DND-41 (cell line): Measurements from ENCODE around the gene LIME1.

Source experiments
- ATAC-seq: fragments of 200-7000 bp; cut with Tn5 transposase; 3 replicates; pipeline ENCODE4 v1.9.1; 2021; ENCODE audit warnings: low read depth; ENCODE audit not compliant: insufficient read depth
- DNase-seq: peaks from one replicate; pipeline ENCODE4 v3.0.0-alpha.2; 2020
- H2AFZ ChIP-seq: 2 replicates; pipeline ENCODE4 v1.6.0; 2012; ENCODE audit warnings: low read depth, low read length
- H3K27ac ChIP-seq: 2 replicates; pipeline ENCODE4 v1.5.1; 2012; ENCODE audit warnings: low read length, inconsistent platforms
- H3K27me3 ChIP-seq: fragments of 200-600 bp; sonication (generic); 2 replicates; pipeline ENCODE4 v1.6.0; 2012; ENCODE audit warnings: low read length, mild to moderate bottlenecking, inconsistent platforms; ENCODE audit not compliant: insufficient read depth, poor library complexity
- H3K36me3 ChIP-seq: 2 replicates; pipeline ENCODE4 v1.5.1; 2012; ENCODE audit warnings: low read length, inconsistent platforms; ENCODE audit not compliant: insufficient read depth
- H3K4me1 ChIP-seq: 2 replicates; pipeline ENCODE4 v1.5.1; 2012; ENCODE audit warnings: mild to moderate bottlenecking, low read length; ENCODE audit not compliant: insufficient read depth
- H3K4me2 ChIP-seq: 2 replicates; pipeline ENCODE4 v1.6.0; 2012; ENCODE audit warnings: mild to moderate bottlenecking, moderate library complexity, low read length, inconsistent platforms; ENCODE audit not compliant: insufficient read depth
- H3K4me3 ChIP-seq, 2 experiments: fragments of 200-600 bp in 1 of 2; shearing (Covaris generic) in 1 of 2; 2 replicates each; pipeline ENCODE4 v1.5.1; 2012 to 2016; ENCODE audit warnings: inconsistent platforms in 2 of 2, low read length in 2 of 2, mild to moderate bottlenecking in 2 of 2, low read depth in 1 of 2, moderate library complexity in 1 of 2
- H3K79me2 ChIP-seq: 2 replicates; pipeline ENCODE4 v1.6.0; 2012; ENCODE audit warnings: low read length, inconsistent platforms; ENCODE audit not compliant: insufficient read depth
- H3K9ac ChIP-seq: 2 replicates; pipeline ENCODE4 v1.6.0; 2012; ENCODE audit warnings: low read depth, mild to moderate bottlenecking, inconsistent platforms, low read length, moderate library complexity
- H3K9me3 ChIP-seq: 2 replicates; pipeline ENCODE4 v1.5.1; 2012; ENCODE audit warnings: low read length, moderate library complexity, mild to moderate bottlenecking, inconsistent platforms; ENCODE audit not compliant: insufficient read depth, severe bottlenecking
- H4K20me1 ChIP-seq: 2 replicates; pipeline ENCODE4 v1.6.0; 2012; ENCODE audit warnings: low read length; ENCODE audit not compliant: insufficient read depth
- EZH2 ChIP-seq: IDR thresholded peaks from 3 replicates; pipeline ENCODE4 v1.6.1; 2012; ENCODE audit warnings: borderline replicate concordance, low read depth, mild to moderate bottlenecking, moderate library complexity, low read length, inconsistent platforms; ENCODE audit not compliant: severe bottlenecking
- TF ChIP-seq, protein P1 (sequence below): IDR thresholded peaks from 2 replicates; pipeline ENCODE4 v1.5.1; 2012; ENCODE audit warnings: borderline replicate concordance, low read length, moderate library complexity, mild to moderate bottlenecking; ENCODE audit not compliant: poor library complexity, severe bottlenecking; ENCODE audit errors: extremely low read depth

Gene LIME1

GRCh38 chr20:63765902-63766301 is 29.4 kb downstream of the LIME1 start:
- no peaks in the 10 kb centered on the region for H3K79me2 ChIP-seq
- no peaks in the 10 kb centered on the region for H3K4me1 ChIP-seq
- H3K27me3 ChIP-seq = no peaks in the 10 kb centered on the region
- no peak overlapping the region for H3K4me2 ChIP-seq
- no peaks in the 10 kb centered on the region for H4K20me1 ChIP-seq
- no peak overlapping the region for H3K27ac ChIP-seq
- no peak overlapping the region for H2AFZ ChIP-seq
- DNase-seq (no peak), ATAC-seq (no peak)
- H3K9ac ChIP-seq = no peak overlapping the region
- H3K9me3 ChIP-seq = no peaks in the 10 kb centered on the region
- no peak overlapping the region for H3K4me3 ChIP-seq
- no peak for TF ChIP-seq EZH2
- TF ChIP-seq, protein P1, sequence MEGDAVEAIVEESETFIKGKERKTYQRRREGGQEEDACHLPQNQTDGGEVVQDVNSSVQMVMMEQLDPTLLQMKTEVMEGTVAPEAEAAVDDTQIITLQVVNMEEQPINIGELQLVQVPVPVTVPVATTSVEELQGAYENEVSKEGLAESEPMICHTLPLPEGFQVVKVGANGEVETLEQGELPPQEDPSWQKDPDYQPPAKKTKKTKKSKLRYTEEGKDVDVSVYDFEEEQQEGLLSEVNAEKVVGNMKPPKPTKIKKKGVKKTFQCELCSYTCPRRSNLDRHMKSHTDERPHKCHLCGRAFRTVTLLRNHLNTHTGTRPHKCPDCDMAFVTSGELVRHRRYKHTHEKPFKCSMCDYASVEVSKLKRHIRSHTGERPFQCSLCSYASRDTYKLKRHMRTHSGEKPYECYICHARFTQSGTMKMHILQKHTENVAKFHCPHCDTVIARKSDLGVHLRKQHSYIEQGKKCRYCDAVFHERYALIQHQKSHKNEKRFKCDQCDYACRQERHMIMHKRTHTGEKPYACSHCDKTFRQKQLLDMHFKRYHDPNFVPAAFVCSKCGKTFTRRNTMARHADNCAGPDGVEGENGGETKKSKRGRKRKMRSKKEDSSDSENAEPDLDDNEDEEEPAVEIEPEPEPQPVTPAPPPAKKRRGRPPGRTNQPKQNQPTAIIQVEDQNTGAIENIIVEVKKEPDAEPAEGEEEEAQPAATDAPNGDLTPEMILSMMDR = no peak
- H3K36me3 ChIP-seq = no peaks in the 10 kb centered on the region

DNA sequence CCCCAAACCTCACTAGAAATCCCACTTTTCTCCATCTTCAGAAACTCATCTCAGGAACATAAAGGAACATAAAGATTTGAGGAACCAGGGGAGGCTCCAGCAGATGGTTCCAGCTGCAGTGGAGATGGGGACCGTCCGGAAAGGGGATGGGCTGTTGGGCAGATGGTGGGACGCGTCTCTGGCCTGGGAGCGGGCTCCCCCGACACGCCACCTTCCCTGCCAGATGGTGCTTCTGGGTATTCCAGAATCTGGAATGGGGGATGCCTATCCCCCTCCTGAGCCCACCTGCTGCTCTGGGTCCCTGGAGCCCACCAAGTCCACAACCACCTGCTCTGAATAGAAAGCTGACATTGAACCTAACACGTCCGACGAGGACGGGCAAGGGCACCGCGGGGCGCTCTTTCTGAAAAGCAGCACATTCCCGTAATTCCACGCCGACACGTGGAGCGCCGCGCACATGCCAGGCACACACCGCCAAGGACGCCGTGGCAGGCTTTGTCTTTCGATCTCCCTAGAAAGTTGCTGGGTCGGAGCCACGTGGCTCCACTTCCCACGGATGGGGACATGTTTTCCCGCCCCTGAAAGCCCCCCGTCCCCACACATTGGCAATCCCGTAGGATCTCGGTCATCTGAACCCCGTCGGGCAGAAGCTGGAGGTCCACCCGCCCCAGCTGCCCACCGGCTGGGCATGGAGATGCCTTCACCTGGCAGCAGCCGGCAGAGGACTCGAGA is 30.4 kb downstream of the LIME1 start:
- DNase-seq = no peak
- no peak for ATAC-seq
- Histone ChIP-seq H3K4me1 (no peaks in the 10 kb centered on the region), H3K4me3 (no peak overlapping the region), H3K9ac (no peak overlapping the region), H3K36me3 (no peaks in the 10 kb centered on the region), H3K27ac (no peak overlapping the region), H3K27me3 (no peaks in the 10 kb centered on the region), H2AFZ (no peak overlapping the region), H3K9me3 (no peaks in the 10 kb centered on the region), H3K79me2 (no peaks in the 10 kb centered on the region), H3K4me2 (no peak overlapping the region), H4K20me1 (no peaks in the 10 kb centered on the region)
- no peak for TF ChIP-seq EZH2
- TF ChIP-seq, protein P1 = no peak

GRCh38 chr20:63767456-63767855 is 31.0 kb downstream of the LIME1 start:
- no peak overlapping the region for H3K4me3 ChIP-seq
- ATAC-seq (no peak), DNase-seq (no peak)
- H4K20me1 ChIP-seq = no peaks in the 10 kb centered on the region
- H3K27ac ChIP-seq = no peak overlapping the region
- no peak overlapping the region for H2AFZ ChIP-seq
- H3K9me3 ChIP-seq = no peaks in the 10 kb centered on the region
- H3K4me2 ChIP-seq = no peak overlapping the region
- H3K4me1 ChIP-seq = no peaks in the 10 kb centered on the region
- H3K79me2 ChIP-seq = no peaks in the 10 kb centered on the region
- no peak for TF ChIP-seq EZH2
- TF ChIP-seq, protein P1 = no peak
- no peaks in the 10 kb centered on the region for H3K27me3 ChIP-seq
- H3K36me3 ChIP-seq = no peaks in the 10 kb centered on the region
- no peak overlapping the region for H3K9ac ChIP-seq
